T-helper 2 cell (primary cell): ENCODE results near the gene TMEM179.
"Not testable (repeated sequence)": the region's sequence is repeated elsewhere in the genome, so short reads cannot be mapped to it uniquely, and the experiment has no call there.

Experiments used
- DNase-seq, 5 experiments: peaks; one replicate each; pipeline versions ENCODE4 v3.0.0 to v3.0.0-alpha.2; 2012 to 2022
- total RNA-seq, 2 donors: gene quantifications; one replicate each; lab custom pipeline; 2026; lab: John Stamatoyannopoulos, UW

TMEM179 gene
- total RNA-seq = 0 reads per million in 2 donors

GRCh38 chr14:104604458-104605449 lies at the start of gene TMEM179:
TMEM179 (minus strand) TSS chr14:104604772; CDS start chr14:104604741, 31 bp downstream.
- DNase-seq = peak in 1 of 5 experiments; percentile 17

DNA sequence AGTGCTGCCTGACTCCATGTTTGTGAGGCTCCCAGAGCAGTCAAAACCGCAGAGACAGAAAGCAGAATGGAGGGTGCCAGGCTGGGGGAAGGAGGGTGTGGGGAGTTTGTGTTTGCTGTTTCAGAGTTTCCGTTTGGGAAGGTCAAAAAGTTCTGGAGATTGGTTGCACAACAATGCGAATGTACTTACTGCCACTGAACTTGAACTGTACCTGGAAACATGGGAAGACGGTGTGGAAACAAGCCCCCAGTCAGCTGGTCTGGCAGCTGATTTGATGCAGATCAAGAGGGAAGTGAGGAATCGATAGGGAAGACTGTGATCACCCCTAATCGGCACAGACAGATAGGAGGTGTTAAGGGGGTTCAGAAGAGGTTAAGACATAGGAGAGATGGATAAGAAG lies 49.5 kb upstream of the TMEM179 start:
- no peak for DNase-seq

DNA sequence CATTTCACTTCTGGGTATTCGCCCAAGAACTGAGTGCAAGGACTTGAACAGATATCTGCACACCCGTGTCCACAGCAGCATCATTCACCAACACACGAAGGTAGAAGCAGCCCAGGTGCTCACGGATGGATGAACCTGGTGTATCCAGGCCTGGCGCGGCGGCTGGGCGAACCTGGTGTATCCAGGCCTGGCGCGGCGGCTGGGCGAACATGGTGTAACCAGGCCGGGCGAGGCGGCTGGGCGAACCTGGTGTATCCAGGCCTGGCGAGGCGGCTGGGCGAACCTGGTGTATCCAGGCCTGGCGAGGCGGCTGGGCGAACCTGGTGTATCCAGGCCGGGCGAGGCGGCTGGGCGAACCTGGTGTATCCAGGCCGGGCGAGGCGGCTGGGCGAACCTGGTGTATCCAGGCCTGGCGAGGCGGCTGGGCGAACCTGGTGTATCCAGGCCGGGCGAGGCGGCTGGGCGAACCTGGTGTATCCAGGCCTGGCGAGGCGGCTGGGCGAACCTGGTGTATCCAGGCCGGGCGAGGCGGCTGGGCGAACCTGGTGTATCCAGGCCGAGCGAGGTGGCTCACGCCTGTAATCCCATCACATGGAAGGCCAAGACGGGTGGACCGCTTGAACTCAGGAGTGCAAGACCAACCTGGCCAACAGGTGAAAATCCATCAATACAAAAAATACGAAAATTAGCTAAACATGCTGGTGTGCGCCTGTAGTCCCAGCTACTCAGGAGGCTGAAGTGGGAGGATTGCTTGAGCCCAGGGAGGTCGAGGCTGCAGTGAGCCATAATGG lies 48.8 kb upstream of the TMEM179 start:
- not testable (repeated sequence) for DNase-seq

GRCh38 chr14:104652386-104652785 lies 47.8 kb upstream of the TMEM179 start:
- no peak for DNase-seq

DNA sequence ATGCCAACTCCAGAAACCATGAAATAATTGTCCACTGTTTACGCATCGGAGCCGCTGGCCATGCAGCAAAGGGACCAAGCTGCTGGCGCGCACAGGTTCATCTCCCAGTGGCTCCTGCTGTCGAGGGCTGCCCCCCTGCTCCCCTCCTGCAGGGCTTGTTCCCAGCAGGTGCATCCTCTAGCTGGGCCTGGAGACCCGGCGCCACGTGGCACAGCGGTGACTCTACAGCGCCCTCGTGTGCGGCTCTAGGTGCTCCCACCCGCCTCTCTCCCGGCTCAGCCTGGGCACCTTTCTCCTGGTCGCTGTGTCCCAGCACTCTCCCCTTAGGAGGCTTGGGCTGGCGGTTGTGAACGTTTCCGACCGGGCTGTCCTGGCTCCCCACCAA lies 47.3 kb upstream of the TMEM179 start:
- DNase-seq = no peak

- DNase-seq = no peak
These were observed 46.7 kb upstream of the TMEM179 start for GRCh38 chr14:104650981-104651875.

GRCh38 chr14:104650057-104650980 lies 45.7 kb upstream of the TMEM179 start:
- DNase-seq = peak; percentile 22 to 45 (median 40)

- no peak for DNase-seq
These were observed 43.0 kb upstream of the TMEM179 start for GRCh38 chr14:104647467-104648043.

DNA sequence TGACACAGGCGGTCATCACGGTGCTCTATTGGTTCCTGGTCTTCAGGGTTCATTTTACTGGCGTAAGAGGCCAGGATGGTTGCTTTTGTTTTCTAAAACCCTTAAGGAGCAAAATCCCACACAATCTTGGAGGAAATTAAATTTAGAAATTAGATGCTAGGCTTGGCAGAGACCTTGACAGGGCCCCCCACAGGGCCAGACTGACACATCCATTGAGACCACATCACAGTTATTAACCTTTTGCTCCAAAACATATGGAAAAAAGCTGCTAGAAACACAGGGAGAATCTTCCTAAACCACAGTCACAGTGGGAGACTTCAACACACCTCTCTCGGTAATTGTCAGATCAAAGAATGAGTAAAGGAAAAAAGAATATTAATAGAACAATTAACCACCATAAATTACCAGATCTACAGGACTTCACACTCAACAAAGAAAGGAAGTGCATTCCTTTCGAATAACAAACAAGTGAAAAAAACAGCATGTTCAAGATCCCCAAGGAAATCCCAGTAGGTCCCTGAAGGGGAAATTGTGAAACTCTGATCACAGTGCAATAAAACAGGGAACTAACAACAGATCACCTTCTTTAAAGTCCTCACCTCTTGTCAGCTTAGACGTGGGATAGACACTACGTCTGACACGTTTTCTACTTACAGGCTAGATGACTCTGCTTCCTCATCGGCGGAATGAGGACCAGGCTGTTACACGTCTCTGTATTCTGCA lies 40.2 kb upstream of the TMEM179 start:
- no peak for DNase-seq

- DNase-seq = no peak
These were observed 39.6 kb upstream of the TMEM179 start for GRCh38 chr14:104644091-104644635.

GRCh38 chr14:104643306-104643705 lies 38.7 kb upstream of the TMEM179 start:
- DNase-seq = no peak

DNA sequence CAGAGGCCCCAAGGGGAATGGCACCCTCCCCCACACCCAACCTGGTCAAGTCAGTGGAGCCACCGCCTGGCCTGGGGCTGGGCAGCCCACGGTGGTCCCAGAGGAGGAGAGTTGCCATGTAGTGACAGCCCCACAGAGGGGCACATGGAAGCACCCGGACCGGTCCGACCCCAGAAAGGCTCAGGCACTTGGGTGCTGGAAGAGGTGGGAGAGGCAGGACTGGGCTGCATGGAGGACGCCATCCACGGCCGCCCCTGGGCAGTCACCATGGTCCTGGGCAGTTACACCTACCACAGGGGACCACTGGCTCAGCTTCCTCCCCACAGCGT lies 37.9 kb upstream of the TMEM179 start:
- DNase-seq = no peak

DNA sequence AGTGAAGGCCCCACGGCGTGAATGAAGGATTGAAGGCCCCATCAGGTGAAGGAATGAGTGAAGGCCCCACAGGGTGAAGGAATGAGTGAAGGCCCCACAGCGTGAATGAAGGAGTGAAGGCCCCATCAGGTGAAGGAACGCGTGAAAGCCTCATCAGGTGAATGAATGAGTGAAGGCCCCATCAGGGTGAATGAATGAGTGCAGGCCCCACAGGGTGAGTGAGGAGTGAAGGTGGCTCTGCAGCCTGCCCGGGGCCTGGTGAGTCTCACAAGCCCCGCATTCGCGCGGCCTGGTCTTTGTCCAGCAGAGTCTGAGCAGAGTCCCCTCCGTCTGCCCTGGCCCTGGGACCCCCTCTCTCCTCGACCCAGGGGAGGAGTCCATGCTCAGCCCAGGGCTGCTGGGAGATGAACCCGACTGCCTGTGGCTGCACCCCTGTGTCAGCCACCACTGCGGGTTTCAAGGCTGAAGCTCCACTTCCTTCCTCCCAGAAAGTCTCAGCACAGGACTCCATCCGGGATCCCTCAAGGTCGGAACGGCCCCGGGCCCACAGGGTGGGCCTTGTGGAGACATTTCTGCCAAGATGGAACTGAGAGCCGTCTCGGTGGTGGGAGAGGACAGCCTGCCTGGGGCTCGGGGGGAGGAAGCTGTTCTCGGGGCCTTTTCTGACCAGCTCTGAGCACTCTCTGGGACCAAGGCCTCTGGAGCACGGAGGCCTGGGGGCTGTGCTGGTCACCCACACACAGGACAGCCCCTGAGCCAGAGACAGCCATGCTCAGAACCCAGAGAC lies 37.4 kb upstream of the TMEM179 start:
- DNase-seq = no peak

GRCh38 chr14:104640681-104641080 lies 36.1 kb upstream of the TMEM179 start:
- no peak for DNase-seq

DNA sequence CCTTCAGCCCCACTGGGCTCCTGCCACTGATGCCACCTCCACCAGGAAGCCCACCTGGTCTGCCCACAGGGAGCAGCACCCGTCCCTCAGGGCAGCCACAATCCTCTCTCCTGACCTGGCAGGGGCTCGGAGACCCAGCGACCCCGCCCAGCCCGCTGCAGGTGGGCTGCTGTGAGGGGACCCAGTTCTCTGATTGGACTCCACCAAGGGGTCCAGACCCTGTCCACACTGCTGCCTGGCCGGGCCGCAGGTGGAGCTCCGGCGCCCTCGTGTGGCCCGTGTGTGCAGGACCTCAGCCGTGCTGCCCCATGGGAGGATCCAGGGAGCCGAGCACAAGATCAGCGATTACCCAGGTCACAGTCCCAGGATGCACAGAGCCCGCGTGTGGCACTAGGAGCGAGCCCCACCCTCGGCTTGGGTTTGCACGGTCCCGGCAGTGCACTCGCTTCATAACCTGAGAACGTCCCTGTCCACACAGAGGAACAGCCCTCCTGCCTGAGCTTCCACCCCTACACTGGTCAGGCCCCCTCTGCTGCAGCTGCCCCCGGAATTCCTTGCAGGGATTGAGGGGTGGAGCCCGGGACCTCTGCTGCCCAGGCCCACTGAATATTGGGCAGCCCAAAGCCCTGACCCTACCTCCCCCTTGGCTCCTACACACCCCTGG lies 35.4 kb upstream of the TMEM179 start:
- DNase-seq = peak in 3 of 5 experiments; percentile 22 to 29 (median 26)

DNA sequence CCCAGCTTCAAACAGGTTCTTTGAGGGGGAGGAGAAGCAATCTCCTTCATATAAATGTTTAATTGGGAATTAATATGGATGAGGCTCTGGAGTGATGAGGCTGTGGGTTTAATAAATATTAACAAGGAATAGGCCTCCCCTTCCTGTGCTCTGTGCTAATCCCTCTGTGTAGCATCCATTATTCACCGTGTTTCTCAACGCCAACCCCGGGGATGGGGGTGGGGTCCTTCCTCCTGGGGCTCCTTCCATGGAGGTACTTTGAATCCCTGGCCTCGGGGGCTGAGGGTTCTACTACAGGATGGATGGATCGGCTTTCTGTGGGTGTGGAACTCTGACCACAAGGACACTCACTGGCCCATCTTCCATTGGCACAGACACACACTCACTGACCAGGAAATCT lies 34.9 kb upstream of the TMEM179 start:
- no peak for DNase-seq

DNA sequence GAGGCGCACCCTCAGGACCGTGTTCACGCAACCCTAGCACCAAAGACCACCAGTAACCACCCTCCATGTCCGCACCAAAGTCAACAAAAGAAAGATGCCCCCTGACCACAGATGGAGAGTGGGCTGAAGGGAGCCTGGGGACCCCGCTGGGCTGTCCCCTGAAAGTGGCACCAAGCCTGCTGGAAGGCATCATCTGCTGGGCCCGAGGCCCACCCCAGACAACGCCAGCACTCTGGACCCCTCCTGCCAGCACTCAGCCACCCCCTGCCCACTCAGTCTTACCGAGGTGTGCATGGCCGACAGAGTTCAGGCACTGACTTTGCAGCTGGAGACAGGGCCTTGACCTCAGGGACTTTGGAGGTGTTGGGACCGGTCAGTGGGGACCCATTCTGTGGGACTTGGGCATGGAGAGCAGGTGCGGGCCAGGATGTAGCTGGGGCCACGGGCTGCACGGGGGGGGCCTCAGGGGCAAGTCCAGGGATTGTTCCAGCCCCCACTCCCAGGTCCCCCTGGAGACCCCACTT lies 34.4 kb upstream of the TMEM179 start:
- no peak for DNase-seq

DNA sequence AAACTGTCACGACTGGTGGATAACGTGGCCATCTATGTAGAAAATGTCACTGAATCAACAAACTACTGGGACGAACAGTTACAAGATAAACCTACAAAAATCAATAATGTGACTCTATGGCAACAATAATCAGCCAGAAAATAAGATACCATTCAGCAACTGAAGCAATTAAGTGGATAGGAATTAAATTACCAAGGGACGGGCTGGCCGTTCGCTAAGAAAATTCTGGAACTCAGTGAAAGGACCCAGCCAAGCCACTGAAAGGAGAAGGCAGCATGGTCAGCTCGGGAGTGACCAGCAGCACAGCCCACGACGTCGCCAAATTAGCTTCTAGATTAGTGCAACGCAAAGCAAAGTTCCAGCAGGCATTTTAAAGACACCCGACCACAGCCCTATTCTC lies 33.6 kb upstream of the TMEM179 start:
- no peak for DNase-seq
